Heart right ventricle (tissue), 16 donors: ENCODE data around the gene PLA2G5. TPM values are rescaled to one million over a fixed set of nuclear protein-coding genes. Genes with fewer than 3 reads are reported as not detected.

Source experiments
- ATAC-seq, 8 donors: fragments of 200-7000 bp; cut with Tn5 transposase; one replicate each; pipeline ENCODE4 v1.9.1; 2020; ENCODE audit warnings: mild to moderate bottlenecking in 8 of 8, moderate library complexity in 8 of 8, moderate number of reproducible peaks in 1 of 8
- DNase-seq, 2 donors: peaks; one replicate each; pipeline ENCODE4 v3.0.0-alpha.2; 2020
- H3K27ac ChIP-seq, 10 donors: fragments of 200-600 bp; sonication (generic) in 2 of 10; one replicate each; pipeline versions ENCODE4 v1.5.0 to v1.8.0; 2020 to 2022; ENCODE audit warnings: mild to moderate bottlenecking in 3 of 10
- H3K27me3 ChIP-seq, 7 donors: fragments of 200-600 bp; one replicate each; pipeline ENCODE4 v1.8.0; 2021 to 2022; ENCODE audit warnings: mild to moderate bottlenecking in 2 of 7
- H3K36me3 ChIP-seq, 9 donors: fragments of 200-600 bp; sonication (generic) in 1 of 9; one replicate each; pipeline versions ENCODE4 v1.5.0 to v1.8.0; 2020 to 2022; ENCODE audit warnings: mild to moderate bottlenecking in 2 of 9
- H3K4me1 ChIP-seq, 9 donors: fragments of 200-600 bp; sonication (generic) in 1 of 9; one replicate each; pipeline versions ENCODE4 v1.5.0 to v1.8.0; 2020 to 2022; ENCODE audit warnings: mild to moderate bottlenecking in 4 of 9
- H3K4me3 ChIP-seq, 10 donors: fragments of 200-600 bp; sonication (generic) in 2 of 10; one replicate each; pipeline versions ENCODE4 v1.5.0 to v1.8.0; 2020 to 2022; ENCODE audit warnings: mild to moderate bottlenecking in 7 of 10, moderate library complexity in 2 of 10
- H3K9me3 ChIP-seq, 11 donors: fragments of 200-600 bp in 10 of 11; sonication (generic) in 2 of 11; one replicate each; pipeline versions ENCODE4 v1.5.0 to v1.8.0; 2013 to 2022; ENCODE audit warnings: mild to moderate bottlenecking in 2 of 11, control low read depth in 1 of 11, moderate library complexity in 1 of 11
- WGBS, 2 donors: extraction: QIAGEN DNeasy Blood & Tissue Kit; methylation state at CpG; one replicate each; pipeline ENCODE4 v1.1.7; 2013; ENCODE audit warnings: inconsistent platforms in 1 of 2; 5-methylcytosine and 5-hydroxymethylcytosine counted together
- intact Hi-C, 10 donors: fragments of 100-400 bp; cut with DNase I; formaldehyde crosslinking; loops; one replicate each; pipeline versions ENCODE4 v1.11.1 to v1.14.2; 2022
- polyA plus RNA-seq, 2 donors: library from polyadenylated mRNA; stranded (reverse); fragments of 200-250 nt; gene quantifications; one replicate each; pipeline ENCODE4 v1.2.3, GENCODE V29; 2013
- total RNA-seq, 10 donors: library from RNA; stranded (reverse); fragmentation: NEBNext Ultra II Directional in 3 of 10; extraction: Animal tissue kit (Norgen Biotek cat#: 25700) in 3 of 10; gene quantifications; one replicate each; pipeline versions ENCODE4 v1.2.1 to v1.2.4, GENCODE V29; 2021 to 2023
- TF ChIP-seq, protein P1 (sequence below), 9 donors: fragments of 200-600 bp; sonication (generic) in 2 of 9; IDR thresholded peaks; one replicate each; pipeline versions ENCODE4 v1.5.0 to v1.8.0; 2021 to 2022; ENCODE audit warnings: antibody characterized with exemption in 9 of 9, mild to moderate bottlenecking in 5 of 9, moderate library complexity in 1 of 9
- donor health status: Arrhythmogenic right ventricular cardiomyopathy.
- donor health status: ischemic (EF 13 %, LVEDD 7.1; RV severe dilation, severe dysfunction).
- donor health status: healthy with polysubstance abuse.
- donor health status: DM: no; HTN: yes; CAD: no.
- donor health status: DM: no; HTN: no; CAD: no.
- donor health status: ischemic (EF 25% LVEDD 6.9; RV normal size, moderate dysfunction).
- donor health status: ischemic (EF 25% LVEDD 5.7; RV mildly dilated, moderate dysfunction).
- donor health status: healthy.
- donor health status: DM: yes; HTN: yes; CAD: no.
- donor health status: Ischemic cardiomyopathy.
- donor health status: ischemic (EF 35%, LVEDD 5.7; RV mildly dilated, moderate dysfunction).
- donor health status: nonischemic (EF 11% LVEDD 7.7; RV severe dilation, severe dysfunction).
- donor health status: DM: yes; HTN: yes; CAD: no.
- donor health status: PGD.
- donor health status: ischemic (EF 29% LVEDD 5.4; RV normal size, mild dysfunction).
- donor health status: nonischemic (EF 23%, LVEDD 6.1; RV moderate dilation, normal function).

Gene PLA2G5
- total and polyA plus RNA-seq, 12 donors: 31.5 to 133 (median 49.3) TPM

DNA sequence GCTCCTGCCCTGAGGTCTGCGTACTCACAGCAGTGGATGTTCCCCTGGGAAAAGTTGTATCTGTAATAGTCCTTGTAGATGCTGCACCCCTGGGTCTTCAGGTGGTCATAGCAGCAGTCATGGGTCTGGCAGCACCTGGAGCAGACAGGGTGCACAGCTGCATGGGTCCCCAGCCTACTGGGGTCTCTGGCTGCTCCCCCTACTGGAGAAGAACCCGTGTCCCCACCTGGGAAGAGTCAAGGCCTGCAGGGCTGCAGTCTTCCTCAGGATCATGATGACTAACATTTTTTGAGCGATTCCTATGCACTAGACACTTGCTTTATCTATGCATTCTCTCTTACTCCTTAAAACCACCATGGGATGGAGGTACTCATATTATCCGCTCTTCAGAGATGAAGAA, 45.5 kb downstream of the PLA2G5 start:
- Histone ChIP-seq H3K9me3 (no peaks in the 10 kb centered on the region), H3K27ac (no peak overlapping the region), H3K36me3 (no peaks in the 10 kb centered on the region), H3K4me1 (no peaks in the 10 kb centered on the region), H3K4me3 (no peak overlapping the region), H3K27me3 (peaks cover 0 to 32% (median 4%) of the 10 kb centered on the region in 7 donors)
- TF ChIP-seq, protein P1, sequence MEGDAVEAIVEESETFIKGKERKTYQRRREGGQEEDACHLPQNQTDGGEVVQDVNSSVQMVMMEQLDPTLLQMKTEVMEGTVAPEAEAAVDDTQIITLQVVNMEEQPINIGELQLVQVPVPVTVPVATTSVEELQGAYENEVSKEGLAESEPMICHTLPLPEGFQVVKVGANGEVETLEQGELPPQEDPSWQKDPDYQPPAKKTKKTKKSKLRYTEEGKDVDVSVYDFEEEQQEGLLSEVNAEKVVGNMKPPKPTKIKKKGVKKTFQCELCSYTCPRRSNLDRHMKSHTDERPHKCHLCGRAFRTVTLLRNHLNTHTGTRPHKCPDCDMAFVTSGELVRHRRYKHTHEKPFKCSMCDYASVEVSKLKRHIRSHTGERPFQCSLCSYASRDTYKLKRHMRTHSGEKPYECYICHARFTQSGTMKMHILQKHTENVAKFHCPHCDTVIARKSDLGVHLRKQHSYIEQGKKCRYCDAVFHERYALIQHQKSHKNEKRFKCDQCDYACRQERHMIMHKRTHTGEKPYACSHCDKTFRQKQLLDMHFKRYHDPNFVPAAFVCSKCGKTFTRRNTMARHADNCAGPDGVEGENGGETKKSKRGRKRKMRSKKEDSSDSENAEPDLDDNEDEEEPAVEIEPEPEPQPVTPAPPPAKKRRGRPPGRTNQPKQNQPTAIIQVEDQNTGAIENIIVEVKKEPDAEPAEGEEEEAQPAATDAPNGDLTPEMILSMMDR (IDR thresholded peaks at IDR 0.05): no peak
- ATAC-seq (no peak), DNase-seq (no peak)
- 80 to 83% methylated on average over 4 of the region's 4 CpGs for WGBS, 2 donors
- intact Hi-C loops: no loop called here

DNA sequence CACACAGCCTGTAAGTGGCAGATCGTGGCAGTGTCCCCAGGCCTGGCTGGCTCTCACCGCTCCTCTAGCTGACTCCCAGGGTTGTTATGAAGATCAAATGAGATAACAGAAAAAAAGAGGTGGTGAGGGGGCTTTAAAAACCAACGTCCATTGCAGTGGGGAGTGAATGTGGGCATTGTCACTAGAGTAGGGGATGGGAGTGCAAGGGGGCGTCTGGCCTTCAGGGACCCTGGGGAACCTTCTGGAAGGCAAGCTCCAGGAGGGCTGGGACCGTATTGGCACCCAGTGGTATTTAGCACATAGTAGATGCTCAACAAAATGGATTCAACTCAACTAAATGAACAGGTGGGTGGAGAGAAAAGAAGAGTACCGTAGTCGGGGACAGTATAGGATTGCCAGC, 45.9 kb downstream of the PLA2G5 start:
- H3K4me1 ChIP-seq: no peaks in the 10 kb centered on the region
- H3K4me3 ChIP-seq: no peak overlapping the region
- ATAC-seq (no peak), DNase-seq (no peak)
- H3K27ac ChIP-seq: no peak overlapping the region
- TF ChIP-seq, protein P1 (IDR thresholded peaks at IDR 0.05): no peak
- 77 to 81% methylated on average over 7 of the region's 7 CpGs for WGBS, 2 donors
- intact Hi-C loops: no loop called here
- no peaks in the 10 kb centered on the region for H3K36me3 ChIP-seq
- H3K27me3 ChIP-seq: peaks cover 0 to 32% (median 4%) of the 10 kb centered on the region in 7 donors
- H3K9me3 ChIP-seq: no peaks in the 10 kb centered on the region

DNA sequence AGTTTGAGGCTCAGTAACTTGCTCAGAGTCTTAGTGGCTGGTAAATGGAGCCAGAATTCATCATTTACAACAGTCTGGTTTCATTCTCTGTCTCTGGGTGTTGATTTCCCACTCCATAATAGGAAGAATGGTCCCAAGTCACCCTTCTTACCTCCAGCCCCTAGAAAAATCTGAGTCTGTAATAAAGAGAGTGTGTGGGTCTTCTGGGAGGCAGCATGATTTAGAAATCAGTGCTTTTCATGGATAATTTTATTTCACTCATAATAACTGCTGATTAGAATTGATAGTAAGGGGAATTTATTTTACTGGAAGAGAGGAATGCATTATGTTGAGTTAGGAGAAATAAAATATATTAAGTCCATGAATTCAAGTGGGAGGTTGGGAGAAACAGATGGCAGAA, 47.2 kb downstream of the PLA2G5 start:
- H3K4me3 ChIP-seq: no peak overlapping the region
- ATAC-seq (no peak), DNase-seq (no peak)
- no peaks in the 10 kb centered on the region for H3K36me3 ChIP-seq
- TF ChIP-seq, protein P1 (IDR thresholded peaks at IDR 0.05): no peak
- H3K9me3 ChIP-seq: no peaks in the 10 kb centered on the region
- H3K27me3 ChIP-seq: peaks cover 0 to 39% (median 4%) of the 10 kb centered on the region in 7 donors
- intact Hi-C loops: no loop called here
- H3K4me1 ChIP-seq: no peaks in the 10 kb centered on the region
- no peak overlapping the region for H3K27ac ChIP-seq

DNA sequence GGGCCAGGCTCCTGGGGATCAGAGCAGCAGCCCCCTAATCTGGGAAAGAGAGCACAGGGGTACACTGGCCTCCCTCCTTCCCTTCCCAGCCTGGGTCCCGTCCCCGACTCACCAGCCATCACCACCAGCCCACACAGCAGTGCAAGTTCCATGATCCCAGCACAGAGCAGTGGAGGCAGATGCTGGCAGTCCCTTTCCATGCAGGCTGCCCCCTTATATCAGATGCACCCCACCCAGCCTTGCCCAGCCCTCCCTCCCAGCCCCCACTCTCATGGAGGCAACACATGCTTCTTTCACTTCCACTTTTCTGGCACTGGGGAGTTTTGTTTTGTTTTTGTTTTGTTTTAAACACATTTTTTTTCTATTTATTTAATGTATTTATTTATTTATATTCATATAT, 49.4 kb downstream of the PLA2G5 start, which contains the start of gene PLA2G2D:
Gene PLA2G2D (minus strand): TSS at position 190 of the 400 bp plus-strand sequence. CDS start 38 bp downstream, at position 152.
- WGBS, 2 donors: 79 to 83% methylated on average over 2 of the region's 2 CpGs
- no peak within 1 kb of the TSS for H3K4me3 ChIP-seq

More for the DNA sequence above, 49.4 kb downstream of the PLA2G5 start, which contains the start of gene PLA2G2D:
- Histone ChIP-seq H3K27ac (no peak within 1 kb of the TSS), H3K4me1 (peaks cover 0 to 5% (median 0%) of the 10 kb centered on the region in 9 donors), H3K27me3 (peaks cover 0 to 27% (median 0%) of the 10 kb centered on the region in 7 donors), H3K36me3 (no peaks in the 10 kb centered on the region), H3K9me3 (no peaks in the 10 kb centered on the region)
- ATAC-seq (no peak), DNase-seq (no peak)
- TF ChIP-seq, protein P1 (IDR thresholded peaks at IDR 0.05): no peak
- intact Hi-C loops: no loop called here
